ENCODE measurements around the gene ST6GALNAC4. TPM values are rescaled to one million over a fixed set of nuclear protein-coding genes. Genes with fewer than 3 reads are reported as not detected.
A peak's percentile ranks its signal among the peaks of the same experiment; 100 is the strongest.

The ST6GALNAC4 gene
- total RNA-seq, 1 experiment from 2014 or later: 28.3 TPM

- DNase-seq: no peak
- BruUV-seq (replicated peaks): no TSS peak
- H3K36me3 ChIP-seq (ENCODE audit: low read depth): no peaks in the 10 kb centered on the region
- CTCF ChIA-PET: interaction anchor here (0.7 kb wide), 1 partner anchor 716 kb away, joined by 3 read pairs; no protein-coding TSS in a partner anchor
- H4K20me1 ChIP-seq (ENCODE audit: insufficient read depth): no peaks in the 10 kb centered on the region
- H3K4me3 ChIP-seq: no peak overlapping the region
- peaks cover 11% of the 10 kb centered on the region; the same call in 1 of the 2 replicates for H3K4me1 ChIP-seq (replicated peaks; ENCODE audit: insufficient read depth)
- H2AFZ ChIP-seq: no peak overlapping the region
- H3K79me2 ChIP-seq (ENCODE audit: low read depth): no peaks in the 10 kb centered on the region
- no peaks in the 10 kb centered on the region for H3K27me3 ChIP-seq (ENCODE audit: insufficient read depth, low read depth)
- H3K9me3 ChIP-seq (ENCODE audit: insufficient read depth, low read depth): no peaks in the 10 kb centered on the region
- POLR2A ChIA-PET (ENCODE audit: unreplicated experiment): no interaction called here
- H3K4me2 ChIP-seq: no peak overlapping the region
- TF ChIP-seq CTCF (conservative IDR thresholded peaks at IDR 0.05): no peak
- TF ChIP-seq EZH2 (IDR thresholded peaks at IDR 0.05; ENCODE audit: low read depth): no peak
- H3F3A ChIP-seq (ENCODE audit: insufficient read depth, low read depth): no peaks in the 10 kb centered on the region; the same call in 1 of the 2 replicates
- no peaks in the 10 kb centered on the region for H3K9me2 ChIP-seq (ENCODE audit: insufficient read depth)
- no peak overlapping the region for H3K27ac ChIP-seq
- intact Hi-C loops (cut with micrococcal nuclease; ENCODE audit: unreplicated experiment): no loop called here
Measured at GRCh38 chr9:127880143-127880542, 36.7 kb downstream of the ST6GALNAC4 start.

GRCh38 chr9:127878652-127879390, 38.0 kb downstream of the ST6GALNAC4 start:
- no TSS peak for BruUV-seq (replicated peaks)
- no peak overlapping the region for H3K4me3 ChIP-seq
- H3K4me2 ChIP-seq: no peak overlapping the region
- no peaks in the 10 kb centered on the region for H3F3A ChIP-seq (ENCODE audit: insufficient read depth, low read depth)
- no peak overlapping the region for H3K27ac ChIP-seq
- H3K79me2 ChIP-seq (ENCODE audit: low read depth): no peaks in the 10 kb centered on the region
- H3K36me3 ChIP-seq (ENCODE audit: low read depth): no peaks in the 10 kb centered on the region
- intact Hi-C loops (cut with micrococcal nuclease; ENCODE audit: unreplicated experiment): no loop called here
- TF ChIP-seq CTCF (conservative IDR thresholded peaks at IDR 0.05): no peak
- TF ChIP-seq EZH2 (IDR thresholded peaks at IDR 0.05; ENCODE audit: low read depth): no peak
- ChIA-PET CTCF (interaction anchor here (0.6 kb wide), 1 partner anchor 181 kb away, joined by 3 read pairs; no protein-coding TSS in a partner anchor), POLR2A (ENCODE audit: unreplicated experiment) (interaction anchor here (0.8 kb wide), 1 partner anchor 952 kb away, joined by 12 read pairs; no protein-coding TSS in a partner anchor)
- no peaks in the 10 kb centered on the region for H3K9me2 ChIP-seq (ENCODE audit: insufficient read depth)
- H3K4me1 ChIP-seq (replicated peaks; ENCODE audit: insufficient read depth): peaks cover 19% of the 10 kb centered on the region; the same call in 1 of the 2 replicates
- H4K20me1 ChIP-seq (ENCODE audit: insufficient read depth): no peaks in the 10 kb centered on the region
- H2AFZ ChIP-seq: no peak overlapping the region
- no peaks in the 10 kb centered on the region for H3K9me3 ChIP-seq (ENCODE audit: insufficient read depth, low read depth)
- H3K27me3 ChIP-seq (ENCODE audit: insufficient read depth, low read depth): no peaks in the 10 kb centered on the region
- DNase-seq: no peak

- H3F3A ChIP-seq (ENCODE audit: insufficient read depth, low read depth): no peaks in the 10 kb centered on the region
- CTCF ChIA-PET: interaction anchor here (0.5 to 0.6 kb wide), 2 partner anchors 180 to 360 kb away, joined by 3 read pairs; no protein-coding TSS in a partner anchor
- H3K9me3 ChIP-seq (ENCODE audit: insufficient read depth, low read depth): no peaks in the 10 kb centered on the region
- peak overlapping the region; percentile 87 for H2AFZ ChIP-seq
- intact Hi-C loops (cut with micrococcal nuclease; ENCODE audit: unreplicated experiment): no loop called here
- peak overlapping the region; percentile 95 for H3K4me2 ChIP-seq
- no peaks in the 10 kb centered on the region for H3K27me3 ChIP-seq (ENCODE audit: insufficient read depth, low read depth)
- POLR2A ChIA-PET (ENCODE audit: unreplicated experiment): interaction anchor here (0.5 to 0.8 kb wide), 2 partner anchors 11 to 951 kb away, joined by 3 to 12 read pairs; no protein-coding TSS in a partner anchor
- no peak overlapping the region for H3K27ac ChIP-seq
- H3K9me2 ChIP-seq (ENCODE audit: insufficient read depth): no peaks in the 10 kb centered on the region
- H3K79me2 ChIP-seq (ENCODE audit: low read depth): no peaks in the 10 kb centered on the region
- H3K4me1 ChIP-seq (replicated peaks; ENCODE audit: insufficient read depth): peaks cover 19% of the 10 kb centered on the region; the same call in 1 of the 2 replicates
- DNase-seq: no peak
- no peaks in the 10 kb centered on the region for H3K36me3 ChIP-seq (ENCODE audit: low read depth)
- no peaks in the 10 kb centered on the region for H4K20me1 ChIP-seq (ENCODE audit: insufficient read depth)
- H3K4me3 ChIP-seq: peak overlapping the region; percentile 62; the same call in 1 of the 2 replicates
- no TSS peak for BruUV-seq (replicated peaks)
- no peak for TF ChIP-seq EZH2 (IDR thresholded peaks at IDR 0.05; ENCODE audit: low read depth)
- TF ChIP-seq CTCF (conservative IDR thresholded peaks at IDR 0.05): no peak
Measured at GRCh38 chr9:127878001-127878651, 38.7 kb downstream of the ST6GALNAC4 start.

Measured in PC-9 (cell line).